HG03060 (cell line): ENCODE data around the gene PGGHG.

Experiments used
- ATAC-seq: cut with Tn5 transposase; IDR thresholded peaks from one replicate; pipeline ENCODE4 v1.9.1; 2021; ENCODE audit warnings: low read depth, moderate number of reproducible peaks; ENCODE audit not compliant: unreplicated experiment

Gene PGGHG

GRCh38 chr11:344836-345578 lies 56.1 kb downstream of the PGGHG start:
- no peak for ATAC-seq
